Measurements from ENCODE around the gene SUGCT. TPM values are rescaled to one million over a fixed set of nuclear protein-coding genes. Genes with fewer than 3 reads are reported as not detected.

Gene SUGCT
- total and polyA plus RNA-seq, 2 of the 13 experiments (the other 11 are each of a cell fraction or from before 2014, with no cell fraction given) = 10.1 to 22.2 TPM

- peak; percentile 79; the same call in 1 of the 2 replicates for TF ChIP-seq ZBTB43 (CRISPR knock-in tag; conservative IDR thresholded peaks at IDR 0.05)
- TF ChIP-seq ATAD3A (CRISPR knock-in tag; IDR thresholded peaks at IDR 0.05) = no peak
- TF ChIP-seq FOXA1 (IDR thresholded peaks at IDR 0.05) = no peak
- TF ChIP-seq FOXA1 (CRISPR knock-in tag; IDR thresholded peaks at IDR 0.05) = peak; percentile 47; the same call in 1 of the 2 replicates
- peak; percentile 71 for TF ChIP-seq ZGPAT (CRISPR knock-in tag; IDR thresholded peaks at IDR 0.05)
- TF ChIP-seq STAG1 (CRISPR knock-in tag; IDR thresholded peaks at IDR 0.05) = no peak
- no peak for TF ChIP-seq ZNF552 (CRISPR knock-in tag; IDR thresholded peaks at IDR 0.05; ENCODE audit: borderline replicate concordance)
- TF ChIP-seq SMAD9 (CRISPR knock-in tag; IDR thresholded peaks at IDR 0.05) = no peak
- peak in 1 of 2 experiments; percentile 42; a peak in 1 of 4 replicates for TF ChIP-seq KLF16 (CRISPR knock-in tag; IDR thresholded peaks at IDR 0.05)
- TF ChIP-seq DRAP1 (CRISPR knock-in tag; IDR thresholded peaks at IDR 0.05) = 0 out of 2 replicates have a peak, but pooled peaks have one; percentile 28
- no peak for TF ChIP-seq XRCC5 (optimal IDR thresholded peaks at IDR 0.05; ENCODE audit: low read length)
- peak; percentile 89; the same call in 1 of the 2 replicates for TF ChIP-seq HMG20A (CRISPR knock-in tag; IDR thresholded peaks at IDR 0.05; ENCODE audit: borderline replicate concordance)
- TF ChIP-seq SAFB2 (CRISPR knock-in tag; IDR thresholded peaks at IDR 0.05; ENCODE audit: borderline replicate concordance, low read depth) = no peak
- TF ChIP-seq LCORL (IDR thresholded peaks at IDR 0.05) = peak; percentile 48; the same call in 1 of the 2 replicates
- TF ChIP-seq LCORL (CRISPR knock-in tag; IDR thresholded peaks at IDR 0.05) = peak; percentile 66
- no peak for TF ChIP-seq JUN (CRISPR knock-in tag; IDR thresholded peaks at IDR 0.05)
- no peak for TF ChIP-seq SP1 (IDR thresholded peaks at IDR 0.05)
- 0 out of 2 replicates have a peak, but pooled peaks have one; percentile 25 for TF ChIP-seq SP1 (CRISPR knock-in tag; IDR thresholded peaks at IDR 0.05)
- TF ChIP-seq NCOR1 (IDR thresholded peaks at IDR 0.05; ENCODE audit: borderline replicate concordance, low read length) = peak; percentile 86; the same call in 1 of the 2 replicates
- peak; percentile 87; the same call in 1 of the 2 replicates for TF ChIP-seq AHDC1 (CRISPR knock-in tag; IDR thresholded peaks at IDR 0.05; ENCODE audit: borderline replicate concordance)
- TF ChIP-seq ZBTB33 (CRISPR knock-in tag; IDR thresholded peaks at IDR 0.05) = peak; percentile 52; the same call in 1 of the 2 replicates
Observed at GRCh38 chr7:40755438-40755837, 620.6 kb downstream of the SUGCT start (continued).
